ENCODE results near the gene KXD1.
"Not testable (repeated sequence)": the region's sequence is repeated elsewhere in the genome, so short reads cannot be mapped to it uniquely, and the experiment has no call there.

Gene KXD1

DNA sequence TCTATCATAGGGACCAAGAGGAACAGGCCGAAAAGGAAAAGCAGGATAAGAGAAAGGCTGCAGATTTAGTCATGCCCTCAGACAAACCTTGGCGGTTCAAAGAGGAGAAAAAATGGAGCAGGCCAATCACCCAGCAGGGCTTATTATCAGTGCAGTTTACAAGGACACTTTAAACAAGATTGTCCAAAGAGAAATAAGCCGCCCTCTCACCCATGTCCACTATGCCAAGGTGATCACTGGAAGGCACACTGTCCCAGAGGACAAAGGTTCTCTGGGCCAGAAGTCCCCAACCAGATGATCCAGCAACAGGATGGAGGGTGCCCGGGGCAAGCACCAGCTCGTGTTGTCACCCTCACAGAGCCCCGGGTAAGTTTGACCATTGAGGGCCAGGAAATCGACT is 22.6 kb downstream of the KXD1 start:
- DNase-seq (ENCODE audit: low read depth): no peak

- DNase-seq (ENCODE audit: low read depth): no peak
These were observed 28.6 kb downstream of the KXD1 start for GRCh38 chr19:18586306-18586705.

- no peak for DNase-seq (ENCODE audit: low read depth)
These were observed 29.9 kb downstream of the KXD1 start for GRCh38 chr19:18587561-18587960.

DNA sequence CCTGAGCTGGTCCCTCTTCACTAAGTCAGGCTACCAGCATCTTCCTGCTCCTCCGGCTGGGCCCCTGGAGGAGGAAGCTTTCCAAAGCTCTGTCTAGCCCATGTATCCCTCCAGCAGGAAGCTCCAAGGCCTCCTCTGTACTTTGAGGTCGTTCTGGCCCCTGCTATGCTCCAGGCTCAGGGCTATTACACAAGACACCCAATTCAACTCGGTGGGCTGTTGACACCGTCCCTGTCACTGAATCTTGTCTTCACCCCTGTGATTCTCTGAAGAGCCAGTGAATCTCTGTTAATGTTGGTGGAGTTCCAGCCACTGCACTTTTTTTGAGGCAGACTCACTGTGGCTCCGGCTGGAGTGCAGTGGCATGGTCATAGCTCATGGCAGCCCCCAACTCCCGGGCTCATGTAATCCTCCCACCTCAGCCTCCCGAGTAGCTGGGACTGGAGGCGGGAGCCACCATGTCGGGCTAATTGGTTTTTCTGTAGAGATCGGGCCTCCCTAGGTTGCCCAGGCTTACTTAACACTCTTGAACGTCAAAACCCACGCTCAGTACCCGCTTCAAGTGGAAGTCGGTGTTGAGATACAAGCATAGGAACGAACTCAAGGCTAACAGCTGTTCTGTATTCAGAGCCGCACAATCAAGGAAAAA is 30.4 kb downstream of the KXD1 start:
- no peak for DNase-seq (ENCODE audit: low read depth)

DNA sequence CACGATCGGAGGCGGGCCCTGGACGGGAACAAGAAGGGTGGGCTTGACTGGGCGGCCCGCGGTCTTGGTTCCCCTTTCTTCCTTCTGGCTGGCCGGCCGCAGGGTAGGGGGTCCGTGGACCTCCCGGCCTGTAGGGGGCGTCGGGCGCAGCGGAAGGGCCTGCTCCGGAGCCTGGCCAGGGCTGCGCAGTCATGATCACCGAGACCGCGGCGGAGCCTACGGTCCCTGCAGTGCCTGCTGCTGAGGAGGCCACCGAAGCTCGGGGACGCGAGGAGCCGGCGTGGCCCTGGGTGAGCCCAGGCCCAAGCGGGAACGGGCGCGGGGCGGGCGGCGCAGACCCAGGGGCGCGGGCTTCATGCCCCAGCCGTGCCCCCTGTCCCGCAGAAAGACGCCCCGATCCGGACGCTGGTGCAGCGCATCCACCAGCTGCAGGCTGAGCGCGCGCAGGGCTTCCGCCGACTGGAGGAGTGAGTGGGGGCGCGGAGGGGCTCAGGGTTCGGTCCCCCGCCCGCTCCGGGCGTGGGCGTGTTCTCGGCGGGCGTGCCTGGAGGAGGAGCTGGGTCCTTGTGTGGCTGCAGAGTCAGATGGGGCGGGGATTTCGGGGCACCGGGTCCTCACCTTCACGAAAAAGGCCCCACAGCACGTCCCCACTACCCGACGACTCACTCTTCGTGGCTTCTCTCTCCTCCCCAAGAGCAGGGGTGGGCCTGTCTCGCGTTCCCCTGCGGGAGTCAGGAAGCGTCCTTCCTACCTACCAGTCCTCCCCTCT is 31.1 kb downstream of the KXD1 start, which contains the start of gene REX1BD:
Gene REX1BD, plus strand, starts transcription at position 188 of the 769 bp plus-strand sequence. Its CDS starts 4 bp downstream, at position 192.
- DNase-seq (ENCODE audit: low read depth): peak; percentile 43

- no peak for DNase-seq (ENCODE audit: low read depth)
These were observed 32.0 kb downstream of the KXD1 start for GRCh38 chr19:18589380-18590272.

- DNase-seq (ENCODE audit: low read depth): no peak
These were observed 32.9 kb downstream of the KXD1 start for GRCh38 chr19:18590273-18591272.

- no peak for DNase-seq (ENCODE audit: low read depth)
These were observed 34.2 kb downstream of the KXD1 start for GRCh38 chr19:18591735-18592385.

GRCh38 chr19:18592732-18593131 is 35.1 kb downstream of the KXD1 start:
- DNase-seq (ENCODE audit: low read depth): not testable (repeated sequence)

DNA sequence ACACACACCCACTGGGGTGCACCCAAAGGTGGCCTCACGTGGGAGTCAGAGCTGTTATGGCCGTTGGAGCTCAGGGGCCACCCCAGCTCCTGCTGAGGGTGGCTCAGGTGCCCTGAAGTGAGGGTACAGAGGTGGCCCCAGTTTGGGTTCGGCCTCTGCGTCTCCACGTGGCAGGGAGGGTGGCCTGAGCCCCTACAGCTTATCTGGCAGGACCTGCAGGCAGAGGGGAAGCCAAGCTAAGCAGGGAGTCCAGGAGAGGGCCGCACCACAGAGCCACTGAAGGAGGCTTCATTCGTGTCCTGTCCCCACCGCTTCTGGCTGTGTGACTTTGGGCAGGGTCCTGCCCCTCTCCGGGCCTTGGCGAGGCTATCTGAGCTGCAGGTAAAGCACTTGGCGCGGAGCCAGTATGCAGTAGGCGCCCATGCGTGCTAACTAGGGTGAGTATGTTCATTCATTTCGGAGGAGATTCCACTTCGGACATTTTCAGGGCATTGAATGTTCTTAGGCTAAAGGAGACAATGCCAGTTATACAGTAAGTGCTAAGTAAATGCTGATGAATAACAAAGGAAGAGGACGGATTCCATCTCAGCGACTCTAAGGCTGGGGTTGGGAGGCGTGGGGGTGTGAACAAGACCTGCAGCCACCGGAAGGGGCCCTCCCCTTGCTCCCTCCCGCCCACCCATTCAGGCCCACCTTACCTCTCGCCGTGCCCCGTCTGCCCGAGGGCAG is 35.9 kb downstream of the KXD1 start:
- no peak for DNase-seq (ENCODE audit: low read depth)

GRCh38 chr19:18594096-18594823 is 36.6 kb downstream of the KXD1 start:
- peak; percentile 55 for DNase-seq (ENCODE audit: low read depth)

- DNase-seq (ENCODE audit: low read depth): no peak
These were observed 37.2 kb downstream of the KXD1 start for GRCh38 chr19:18594824-18595373.

GRCh38 chr19:18595475-18595874 is 37.8 kb downstream of the KXD1 start:
- DNase-seq (ENCODE audit: low read depth): no peak

- no peak for DNase-seq (ENCODE audit: low read depth)
These were observed 39.1 kb downstream of the KXD1 start for GRCh38 chr19:18596752-18597157.

GRCh38 chr19:18597809-18598660 is 40.4 kb downstream of the KXD1 start:
- DNase-seq (ENCODE audit: low read depth): no peak

GRCh38 chr19:18599485-18599884 is 41.8 kb downstream of the KXD1 start:
- no peak for DNase-seq (ENCODE audit: low read depth)

GRCh38 chr19:18600692-18601397 is 43.2 kb downstream of the KXD1 start:
- DNase-seq (ENCODE audit: low read depth): not testable (repeated sequence)
